Choroid plexus epithelial cell (primary cell): ENCODE data around the gene TICRR.
"Not testable (repeated sequence)": the region's sequence is repeated elsewhere in the genome, so short reads cannot be mapped to it uniquely, and the experiment has no call there.

Experiments used
- DNase-seq: peaks from one replicate; pipeline ENCODE4 v3.0.0-alpha.2; 2010; ENCODE audit warnings: low read depth
- H3K4me3 ChIP-seq: 2 replicates; pipeline ENCODE4 v1.5.1; 2011; ENCODE audit warnings: low read depth, mild to moderate bottlenecking, control low read depth, low read length, moderate library complexity
- TF ChIP-seq, protein P1 (sequence below): conservative IDR thresholded peaks from 2 replicates; pipeline ENCODE4 v1.5.1; 2011; ENCODE audit warnings: low read depth, mild to moderate bottlenecking, control low read depth, inconsistent platforms, low read length, moderate library complexity

The TICRR gene

DNA sequence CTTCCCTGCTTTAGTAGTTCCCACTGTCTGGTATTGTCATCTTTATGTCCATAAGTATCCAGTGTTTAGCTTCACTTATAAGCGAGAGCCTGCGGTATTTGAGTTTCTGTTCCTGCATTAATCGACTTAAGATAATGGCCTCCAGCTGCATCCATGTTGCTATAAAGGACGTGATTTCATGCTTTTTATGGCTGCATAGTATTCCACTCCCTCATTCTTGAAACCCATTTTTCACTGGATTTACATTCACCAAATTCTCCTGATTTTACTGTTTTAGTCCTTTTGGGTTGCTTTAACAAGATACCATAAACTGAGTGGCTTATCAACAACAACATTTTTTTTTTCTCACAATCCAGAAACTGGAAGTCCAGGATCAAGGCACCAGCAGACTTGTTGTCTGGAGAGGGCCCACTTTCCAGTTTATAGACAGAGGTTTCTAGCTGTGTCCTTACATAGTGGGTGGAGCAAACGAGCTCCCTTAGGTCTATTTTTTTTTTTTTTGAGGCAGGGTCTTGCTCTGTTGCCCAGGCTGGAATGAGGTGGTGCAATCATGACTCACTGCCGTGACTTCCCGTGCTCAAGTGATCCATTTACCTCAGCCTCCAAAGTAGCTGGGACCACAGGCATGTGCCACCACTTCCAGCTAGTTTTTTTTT lies 6.1 kb upstream of the TICRR start:
- DNase-seq, result no peak
- TF ChIP-seq, protein P1, sequence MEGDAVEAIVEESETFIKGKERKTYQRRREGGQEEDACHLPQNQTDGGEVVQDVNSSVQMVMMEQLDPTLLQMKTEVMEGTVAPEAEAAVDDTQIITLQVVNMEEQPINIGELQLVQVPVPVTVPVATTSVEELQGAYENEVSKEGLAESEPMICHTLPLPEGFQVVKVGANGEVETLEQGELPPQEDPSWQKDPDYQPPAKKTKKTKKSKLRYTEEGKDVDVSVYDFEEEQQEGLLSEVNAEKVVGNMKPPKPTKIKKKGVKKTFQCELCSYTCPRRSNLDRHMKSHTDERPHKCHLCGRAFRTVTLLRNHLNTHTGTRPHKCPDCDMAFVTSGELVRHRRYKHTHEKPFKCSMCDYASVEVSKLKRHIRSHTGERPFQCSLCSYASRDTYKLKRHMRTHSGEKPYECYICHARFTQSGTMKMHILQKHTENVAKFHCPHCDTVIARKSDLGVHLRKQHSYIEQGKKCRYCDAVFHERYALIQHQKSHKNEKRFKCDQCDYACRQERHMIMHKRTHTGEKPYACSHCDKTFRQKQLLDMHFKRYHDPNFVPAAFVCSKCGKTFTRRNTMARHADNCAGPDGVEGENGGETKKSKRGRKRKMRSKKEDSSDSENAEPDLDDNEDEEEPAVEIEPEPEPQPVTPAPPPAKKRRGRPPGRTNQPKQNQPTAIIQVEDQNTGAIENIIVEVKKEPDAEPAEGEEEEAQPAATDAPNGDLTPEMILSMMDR, result no peak
- H3K4me3 ChIP-seq, result no peak overlapping the region

DNA sequence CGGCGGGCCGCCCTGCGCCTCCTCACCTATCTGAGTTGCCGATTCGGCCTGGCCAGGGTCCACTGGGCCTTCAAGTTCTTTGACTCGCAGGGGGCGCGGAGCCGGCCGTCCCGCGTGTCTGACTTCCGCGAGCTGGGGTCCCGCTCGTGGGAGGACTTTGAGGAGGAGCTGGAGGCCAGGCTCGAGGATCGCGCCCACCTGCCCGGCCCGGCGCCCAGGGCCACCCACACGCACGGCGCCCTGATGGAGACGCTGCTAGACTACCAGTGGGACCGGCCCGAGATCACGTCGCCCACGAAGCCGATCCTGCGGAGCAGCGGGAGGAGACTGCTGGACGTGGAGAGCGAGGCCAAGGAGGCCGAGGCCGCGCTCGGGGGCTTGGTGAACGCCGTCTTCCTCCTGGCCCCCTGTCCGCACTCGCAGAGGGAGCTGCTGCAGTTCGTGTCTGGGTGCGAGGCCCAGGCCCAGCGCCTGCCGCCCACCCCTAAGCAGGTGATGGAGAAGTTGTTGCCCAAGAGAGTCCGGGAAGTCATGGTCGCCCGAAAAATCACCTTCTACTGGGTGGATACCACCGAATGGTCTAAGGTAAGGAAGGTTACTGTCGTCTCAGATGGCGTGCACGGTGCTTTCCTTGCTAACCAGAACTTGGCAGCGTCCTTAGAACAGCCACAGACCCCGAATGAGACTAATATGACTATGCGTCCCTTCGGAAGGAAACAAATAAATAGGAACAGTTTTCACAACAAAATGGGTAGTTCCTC lies 567 bp downstream of the TICRR start:
- TF ChIP-seq, protein P1, result no peak
- DNase-seq, result peak; percentile 21
- peak overlapping the region; percentile 79 for H3K4me3 ChIP-seq

DNA sequence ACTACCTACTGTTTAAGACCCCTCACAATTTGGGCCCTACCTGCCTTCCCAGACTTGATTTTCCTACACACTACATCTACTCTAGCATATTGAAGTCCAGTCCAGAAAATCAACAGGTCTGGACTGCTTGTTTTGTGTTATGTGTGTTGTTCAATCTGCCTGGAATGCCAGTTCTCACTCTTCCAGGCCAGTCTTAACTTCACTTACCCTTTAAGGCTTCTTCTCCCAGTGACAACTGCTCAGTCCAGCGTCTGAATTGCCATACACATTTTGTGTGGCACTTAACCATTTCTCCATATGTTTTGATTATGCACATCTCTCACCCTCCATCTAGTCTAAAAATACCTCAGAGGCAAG lies 1.1 kb downstream of the TICRR start:
- peak; percentile 23 for DNase-seq
- peak overlapping the region; percentile 79 for H3K4me3 ChIP-seq
- TF ChIP-seq, protein P1, result no peak

DNA sequence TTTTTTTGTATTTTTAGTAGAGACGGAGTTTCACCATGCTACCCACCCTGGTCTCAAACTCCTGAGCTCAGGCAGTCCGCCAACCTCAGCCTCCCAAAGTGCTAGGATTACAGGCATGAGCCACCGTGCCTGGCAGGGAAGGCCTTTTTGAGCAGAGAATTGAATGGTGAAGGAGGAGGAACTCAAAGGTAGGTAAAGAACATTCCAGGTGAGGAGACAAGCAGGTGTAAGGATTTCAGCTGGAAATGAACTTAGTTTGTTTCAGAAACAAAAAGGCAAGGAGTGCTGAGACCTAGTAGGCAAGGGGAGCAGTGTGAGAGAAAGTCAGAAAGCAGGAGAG lies 2.5 kb downstream of the TICRR start:
- TF ChIP-seq, protein P1, result no peak
- DNase-seq, result no peak
- no peak overlapping the region for H3K4me3 ChIP-seq

DNA sequence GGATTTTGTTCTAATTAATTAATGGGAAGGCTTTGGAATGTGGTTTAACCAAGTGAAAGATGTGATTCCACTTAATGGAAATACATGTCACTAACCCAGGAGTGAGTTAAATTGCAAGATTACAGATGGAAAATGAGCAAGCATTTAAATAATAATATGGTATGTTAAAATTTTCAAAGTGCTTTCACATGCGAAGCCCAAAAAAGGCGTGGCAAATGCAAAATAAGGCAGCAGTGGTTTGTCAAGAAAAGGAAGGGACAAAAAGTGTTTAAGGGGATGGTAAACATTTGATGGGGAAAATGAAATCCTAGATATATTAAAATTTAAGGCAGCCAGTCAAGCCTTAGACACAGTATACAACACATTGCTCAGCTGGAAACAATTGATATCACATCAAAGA lies 2.9 kb downstream of the TICRR start:
- TF ChIP-seq, protein P1, result no peak
- DNase-seq, result no peak
- no peak overlapping the region for H3K4me3 ChIP-seq

DNA sequence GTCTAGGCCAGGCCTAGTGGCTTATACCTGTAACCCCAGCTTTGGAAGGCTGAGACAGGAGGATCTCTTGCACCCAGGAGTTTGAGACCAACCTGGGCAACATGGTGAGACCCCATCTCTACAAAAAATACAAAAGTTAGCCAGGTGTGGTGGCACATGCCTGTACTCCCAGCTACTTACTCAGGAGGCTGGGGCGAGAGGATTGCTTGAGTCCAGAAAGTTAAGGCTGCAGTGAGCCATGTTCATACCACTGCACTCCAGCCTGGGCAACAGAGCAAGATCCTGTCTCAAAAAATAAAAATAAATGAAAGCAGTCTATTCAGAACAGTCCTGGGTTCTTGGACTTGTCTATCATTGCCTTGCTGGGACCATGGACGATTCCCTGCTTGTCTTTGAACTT lies 5.5 kb downstream of the TICRR start:
- H3K4me3 ChIP-seq, DNase-seq: not testable (repeated sequence)

DNA sequence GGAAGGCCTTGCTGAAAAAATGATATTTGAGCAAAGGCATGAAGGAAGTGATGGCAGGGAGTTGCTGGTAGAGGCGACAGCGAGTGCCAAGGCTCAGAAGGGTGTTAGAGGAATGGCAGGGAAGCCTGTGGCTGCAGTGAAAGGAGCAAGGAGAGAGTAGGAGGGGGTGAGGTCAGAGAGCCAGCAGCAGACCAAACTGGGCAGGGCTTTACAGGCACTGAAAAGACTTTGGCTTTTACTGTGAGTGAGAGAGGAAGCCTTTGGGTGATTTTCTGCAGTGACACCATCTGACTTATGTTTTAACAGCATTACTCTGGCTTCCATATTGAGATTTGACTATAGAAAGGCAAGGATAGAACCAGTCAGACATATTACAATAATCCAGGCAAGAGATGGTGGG lies 11.4 kb downstream of the TICRR start:
- DNase-seq, result no peak
- TF ChIP-seq, protein P1, result no peak
- H3K4me3 ChIP-seq, result no peak overlapping the region
